ENCODE data around the gene IRAK2.

GRCh38 chr3:10170915-10171478 is 6.3 kb downstream of the IRAK2 start:
- TF ChIP-seq CTCF (IDR thresholded peaks at IDR 0.05) = no peak
- no peak for TF ChIP-seq POLR2A (IDR thresholded peaks at IDR 0.05)

Data from lower leg skin (tissue), 3 donors.